MM.1S (cell line): ENCODE results near the gene FCN3.

Experiments used
- DNase-seq: peaks from one replicate; pipeline ENCODE4 v3.0.0-alpha.2; 2015
- H2AFZ ChIP-seq: fragments of 300-600 bp; sonication (generic); 2 replicates; pipeline ENCODE4 v1.6.0; 2016; ENCODE audit warnings: antibody characterized with exemption, low read length
- H3F3A ChIP-seq: fragments of 300-600 bp; sonication (generic); 2 replicates; pipeline ENCODE4 v1.6.1; 2016; ENCODE audit warnings: mild to moderate bottlenecking, antibody characterized with exemption, low read length, moderate library complexity, mixed read lengths; ENCODE audit not compliant: insufficient read depth
- H3K27ac ChIP-seq: fragments of 300-600 bp; sonication (generic); 2 replicates; pipeline ENCODE4 v1.5.1; 2016; ENCODE audit warnings: mild to moderate bottlenecking, low read length
- H3K27me3 ChIP-seq: fragments of 300-600 bp; sonication (generic); replicated peaks from 2 replicates; pipeline ENCODE4 v1.6.0; 2016; ENCODE audit warnings: low read length; ENCODE audit not compliant: insufficient read depth
- H3K36me3 ChIP-seq: fragments of 300-600 bp; sonication (generic); replicated peaks from 2 replicates; pipeline ENCODE4 v1.6.1; 2016; ENCODE audit warnings: mild to moderate bottlenecking, low read length, mixed read lengths; ENCODE audit not compliant: insufficient read depth
- H3K4me1 ChIP-seq: fragments of 300-600 bp; sonication (generic); 2 replicates; pipeline ENCODE4 v1.6.1; 2016; ENCODE audit warnings: low read length, mixed read lengths
- H3K4me2 ChIP-seq: fragments of 300-600 bp; sonication (generic); 2 replicates; pipeline ENCODE4 v1.6.0; 2016; ENCODE audit warnings: low read depth, low read length
- H3K4me3 ChIP-seq: fragments of 300-600 bp; sonication (generic); 2 replicates; pipeline ENCODE4 v1.5.1; 2016; ENCODE audit warnings: low read length, mixed read lengths
- H3K79me2 ChIP-seq: fragments of 300-600 bp; sonication (generic); 2 replicates; pipeline ENCODE4 v1.6.1; 2016; ENCODE audit warnings: mixed run types, low read length, mixed read lengths
- H3K9ac ChIP-seq: fragments of 300-600 bp; sonication (generic); 2 replicates; pipeline ENCODE4 v1.6.1; 2016; ENCODE audit warnings: low read length, mixed read lengths
- H3K9me2 ChIP-seq: fragments of 300-600 bp; sonication (generic); replicated peaks from 2 replicates; pipeline ENCODE4 v1.6.1; 2016; ENCODE audit warnings: mild to moderate bottlenecking, low read length, mixed read lengths; ENCODE audit not compliant: insufficient read depth
- H3K9me3 ChIP-seq: fragments of 300-600 bp; sonication (generic); replicated peaks from 2 replicates; pipeline ENCODE4 v1.6.1; 2016; ENCODE audit warnings: mild to moderate bottlenecking, low read length, mixed read lengths; ENCODE audit not compliant: insufficient read depth
- H4K20me1 ChIP-seq: fragments of 300-600 bp; sonication (generic); 2 replicates; pipeline ENCODE4 v1.6.1; 2016; ENCODE audit warnings: mild to moderate bottlenecking, low read length, moderate library complexity, mixed read lengths; ENCODE audit not compliant: insufficient read depth
- EZH2 ChIP-seq: fragments of 300-600 bp; sonication (generic); optimal IDR thresholded peaks from 2 replicates; pipeline ENCODE3; 2017; ENCODE audit warnings: low read depth, mild to moderate bottlenecking, antibody characterized with exemption, low read length, mixed read lengths
- EZH2phosphoT487 ChIP-seq: fragments of 300-600 bp; sonication (generic); IDR thresholded peaks from 2 replicates; pipeline ENCODE4 v1.6.1; 2018; ENCODE audit warnings: antibody characterized with exemption, low read length
- TF ChIP-seq, protein P1 (sequence below): fragments of 300-600 bp; sonication (generic); IDR thresholded peaks from 2 replicates; pipeline ENCODE4 v1.5.1; 2016; ENCODE audit warnings: antibody characterized with exemption, low read length, mixed read lengths

Gene FCN3

DNA sequence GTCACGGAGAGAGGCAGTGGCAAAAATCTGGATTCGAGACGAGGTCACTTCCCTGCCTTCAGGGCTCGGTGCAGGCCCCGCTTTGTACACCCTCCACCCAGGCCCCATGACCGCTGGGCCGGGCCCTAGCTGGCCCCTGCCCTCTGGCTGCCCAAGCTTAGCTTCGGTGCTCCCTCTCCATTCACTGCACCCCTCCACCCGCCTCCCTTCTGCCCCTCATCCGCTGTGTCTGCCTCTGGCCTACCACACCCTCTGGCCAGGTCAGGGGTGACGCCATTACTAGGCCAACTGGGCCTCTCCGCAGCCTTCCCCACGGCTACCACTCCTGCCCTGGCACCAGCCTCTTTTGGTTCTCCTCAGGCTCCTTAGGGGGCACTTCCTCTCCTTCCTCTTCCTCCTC lies 9.0 kb upstream of the FCN3 start:
- H3F3A ChIP-seq = no peaks in the 10 kb centered on the region
- TF ChIP-seq EZH2 = no peak
- TF ChIP-seq, protein P1, sequence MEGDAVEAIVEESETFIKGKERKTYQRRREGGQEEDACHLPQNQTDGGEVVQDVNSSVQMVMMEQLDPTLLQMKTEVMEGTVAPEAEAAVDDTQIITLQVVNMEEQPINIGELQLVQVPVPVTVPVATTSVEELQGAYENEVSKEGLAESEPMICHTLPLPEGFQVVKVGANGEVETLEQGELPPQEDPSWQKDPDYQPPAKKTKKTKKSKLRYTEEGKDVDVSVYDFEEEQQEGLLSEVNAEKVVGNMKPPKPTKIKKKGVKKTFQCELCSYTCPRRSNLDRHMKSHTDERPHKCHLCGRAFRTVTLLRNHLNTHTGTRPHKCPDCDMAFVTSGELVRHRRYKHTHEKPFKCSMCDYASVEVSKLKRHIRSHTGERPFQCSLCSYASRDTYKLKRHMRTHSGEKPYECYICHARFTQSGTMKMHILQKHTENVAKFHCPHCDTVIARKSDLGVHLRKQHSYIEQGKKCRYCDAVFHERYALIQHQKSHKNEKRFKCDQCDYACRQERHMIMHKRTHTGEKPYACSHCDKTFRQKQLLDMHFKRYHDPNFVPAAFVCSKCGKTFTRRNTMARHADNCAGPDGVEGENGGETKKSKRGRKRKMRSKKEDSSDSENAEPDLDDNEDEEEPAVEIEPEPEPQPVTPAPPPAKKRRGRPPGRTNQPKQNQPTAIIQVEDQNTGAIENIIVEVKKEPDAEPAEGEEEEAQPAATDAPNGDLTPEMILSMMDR = no peak
- no peak for TF ChIP-seq EZH2phosphoT487
- H3K79me2 ChIP-seq = no peaks in the 10 kb centered on the region
- no peaks in the 10 kb centered on the region for H3K9me3 ChIP-seq
- H3K4me3 ChIP-seq = no peak overlapping the region
- no peaks in the 10 kb centered on the region for H3K4me1 ChIP-seq
- no peak for DNase-seq
- no peaks in the 10 kb centered on the region for H3K9me2 ChIP-seq
- no peak overlapping the region for H3K27ac ChIP-seq
- 0 out of 2 replicates have a peak, but pooled peaks cover 7% of the 10 kb centered on the region for H3K27me3 ChIP-seq
- H4K20me1 ChIP-seq = no peaks in the 10 kb centered on the region
- H3K36me3 ChIP-seq = no peaks in the 10 kb centered on the region
- H3K4me2 ChIP-seq = no peak overlapping the region
- no peak overlapping the region for H3K9ac ChIP-seq
- H2AFZ ChIP-seq = no peak overlapping the region

DNA sequence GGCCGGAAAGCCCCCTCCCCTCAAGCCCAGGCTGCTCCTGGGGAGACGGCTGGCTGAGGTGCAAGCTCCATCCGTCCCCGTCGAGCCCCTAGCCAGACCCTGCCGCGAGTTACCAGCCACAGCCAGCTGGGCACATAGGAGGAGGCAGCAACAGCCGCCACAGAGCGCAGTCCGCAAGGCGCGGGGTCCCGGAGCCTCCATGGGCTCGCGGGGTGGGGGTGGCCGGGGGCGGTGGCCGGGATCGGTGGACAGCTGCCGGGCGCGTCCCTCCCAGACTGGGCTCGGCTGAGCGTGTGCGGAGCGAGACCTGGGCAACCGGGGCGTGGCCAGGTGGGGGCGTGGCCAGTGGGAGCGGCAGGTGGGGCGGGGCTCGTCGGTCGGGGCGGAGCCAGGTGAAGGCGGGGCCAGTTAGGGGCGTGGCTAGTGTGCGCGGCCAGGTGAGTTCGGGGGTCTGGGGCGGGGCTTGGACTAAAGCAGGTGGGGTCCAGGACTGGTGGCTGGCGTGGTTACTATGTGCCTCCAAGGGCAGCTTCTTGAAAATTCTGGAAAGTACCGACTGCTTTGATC lies 8.5 kb upstream of the FCN3 start, which contains the start of gene CD164L2:
CD164L2 (minus strand) TSS at position 295 of the 567 bp plus-strand sequence; CDS start at position 201, 94 bp downstream.
- H2AFZ ChIP-seq = no peak within 1 kb of the TSS
- no peak within 1 kb of the TSS for H3K27ac ChIP-seq
- H3K36me3 ChIP-seq = no peaks in the 10 kb centered on the region
- H3K27me3 ChIP-seq = 0 out of 2 replicates have a peak, but pooled peaks cover 7% of the 10 kb centered on the region
- H3K9ac ChIP-seq = no peak within 1 kb of the TSS
- TF ChIP-seq EZH2 = no peak
- TF ChIP-seq EZH2phosphoT487 = no peak
- TF ChIP-seq, protein P1 = no peak
- H3K4me2 ChIP-seq = no peak within 1 kb of the TSS
- DNase-seq = no peak
- no peaks in the 10 kb centered on the region for H4K20me1 ChIP-seq
- no peaks in the 10 kb centered on the region for H3K9me2 ChIP-seq
- no peak within 1 kb of the TSS for H3K4me3 ChIP-seq
- no peaks in the 10 kb centered on the region for H3K9me3 ChIP-seq
- no peaks in the 10 kb centered on the region for H3K4me1 ChIP-seq
- no peaks in the 10 kb centered on the region for H3K79me2 ChIP-seq
- no peaks in the 10 kb centered on the region for H3F3A ChIP-seq

DNA sequence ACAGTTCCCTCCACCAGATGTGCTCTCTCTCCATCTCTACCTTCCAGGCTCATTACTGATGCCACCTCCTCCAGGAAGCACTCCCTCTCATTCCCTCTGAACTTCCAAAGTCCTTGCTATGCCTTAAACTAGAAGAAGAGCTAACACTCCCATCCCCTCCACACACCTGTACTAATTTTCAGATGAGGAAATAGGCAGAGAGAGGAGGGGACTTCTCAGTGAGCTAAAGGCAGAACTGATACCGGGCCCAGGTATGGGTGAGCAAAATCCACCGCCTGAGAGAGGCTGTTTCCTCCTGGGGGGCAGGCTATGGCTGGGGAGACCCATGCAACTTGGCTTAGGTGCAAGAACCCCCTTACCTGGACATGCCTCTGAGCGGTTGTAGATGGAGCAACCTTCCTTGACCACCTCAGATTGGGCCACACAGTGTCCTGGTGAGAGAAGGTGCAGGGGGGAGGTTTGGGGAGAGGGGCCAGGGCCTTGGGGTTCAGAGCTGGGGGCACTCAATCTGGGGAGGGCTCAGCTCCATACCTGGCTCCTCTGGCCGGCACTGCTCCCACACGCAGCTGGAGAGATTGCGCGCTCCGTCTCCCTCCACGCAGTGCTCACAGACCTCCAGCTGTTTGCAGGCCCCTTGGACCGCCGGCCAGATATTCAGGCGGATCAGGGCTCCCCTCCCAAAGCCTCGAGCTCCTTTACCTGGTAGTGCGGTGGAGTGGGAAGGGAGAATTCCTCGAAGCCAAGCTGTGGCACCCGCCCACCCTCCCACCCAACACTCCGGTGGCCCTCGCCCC lies 7.5 kb upstream of the FCN3 start:
- H3K9ac ChIP-seq = no peak overlapping the region
- no peaks in the 10 kb centered on the region for H3K9me2 ChIP-seq
- no peaks in the 10 kb centered on the region for H3K4me1 ChIP-seq
- no peaks in the 10 kb centered on the region for H4K20me1 ChIP-seq
- H3K9me3 ChIP-seq = no peaks in the 10 kb centered on the region
- H3K36me3 ChIP-seq = no peaks in the 10 kb centered on the region
- H3K4me2 ChIP-seq = no peak overlapping the region
- H3K79me2 ChIP-seq = no peaks in the 10 kb centered on the region
- TF ChIP-seq, protein P1 = no peak
- TF ChIP-seq EZH2 = no peak
- TF ChIP-seq EZH2phosphoT487 = no peak
- H2AFZ ChIP-seq = no peak overlapping the region
- no peak overlapping the region for H3K27ac ChIP-seq
- H3K27me3 ChIP-seq = 0 out of 2 replicates have a peak, but pooled peaks cover 7% of the 10 kb centered on the region
- H3K4me3 ChIP-seq = no peak overlapping the region
- H3F3A ChIP-seq = no peaks in the 10 kb centered on the region
- DNase-seq = no peak
